ENCODE measurements around the gene ATAD3B. TPM values are rescaled to one million over a fixed set of nuclear protein-coding genes. Genes with fewer than 3 reads are reported as not detected.
"Not testable (repeated sequence)": the region's sequence is repeated elsewhere in the genome, so short reads cannot be mapped to it uniquely, and the experiment has no call there.

Gene ATAD3B
- total and polyA plus RNA-seq, 2 of the 4 experiments (the other 2 are of a cell fraction), result 13.8 to 29.0 TPM

GRCh38 chr1:1491601-1492000 lies 20.0 kb downstream of the ATAD3B start:
- ATAC-seq (ENCODE audit: low read depth) (no peak), DNase-seq (no peak)
- CTCF ChIA-PET, result no interaction called here
- Histone ChIP-seq H4K91ac (ENCODE audit: insufficient read depth, low read depth, low read length) (no peak overlapping the region), H2AFZ (replicated peaks; ENCODE audit: low read length, poor library complexity) (no peak overlapping the region), H3K18ac (ENCODE audit: low read depth, low read length) (no peak overlapping the region), H2BK20ac (ENCODE audit: low read depth, low read length) (no peak overlapping the region), H3K36me3 (ENCODE audit: control insufficient read depth, insufficient read depth, low read length) (peaks cover 64% of the 10 kb centered on the region), H3K27ac (ENCODE audit: insufficient read depth, low read length) (no peak overlapping the region), H4K8ac (ENCODE audit: low read depth in 2 of 2, low read length in 2 of 2) (no peak overlapping the region), H3K9ac (ENCODE audit: low read depth, low read length) (no peak overlapping the region), H3K4ac (ENCODE audit: low read depth, low read length) (no peak overlapping the region), H3K4me2 (ENCODE audit: low read depth, low read length) (no peak overlapping the region), H3K4me3 (ENCODE audit: insufficient read depth, low read depth, low read length) (no peak overlapping the region), H2AK5ac (ENCODE audit: low read depth, low read length) (no peak overlapping the region), H3K9me3 (ENCODE audit: control insufficient read depth, insufficient read depth, low read length) (no peaks in the 10 kb centered on the region; the same call in none of the 2 replicates), H3K4me1 (ENCODE audit: control insufficient read depth, insufficient read depth, low read length) (no peaks in the 10 kb centered on the region), H2AK9ac (replicated peaks; ENCODE audit: low read depth, low read length, poor library complexity) (no peak overlapping the region), H3K9me1 (ENCODE audit: insufficient read depth, low read length) (no peaks in the 10 kb centered on the region), H4K20me1 (ENCODE audit: insufficient read depth, low read length) (no peaks in the 10 kb centered on the region), H2BK5ac (ENCODE audit: low read depth, low read length, poor library complexity, severe bottlenecking) (no peak overlapping the region), H3K79me1 (ENCODE audit: low read depth in 1 of 2, low read length in 2 of 2) (peaks cover 3 to 4% of the 10 kb centered on the region in 2 experiments; a peak in 2 of 4 replicates), H3K23ac (ENCODE audit: low read depth, low read length) (no peak overlapping the region), H2BK120ac (ENCODE audit: low read depth, low read length) (no peak overlapping the region), H4K5ac (ENCODE audit: low read depth, low read length) (no peak overlapping the region), H3K56ac (ENCODE audit: extremely low read depth, insufficient read depth, low read length) (no peak overlapping the region), H3K27me3 (ENCODE audit: control insufficient read depth, insufficient read depth, low read length) (no peaks in the 10 kb centered on the region), H3K14ac (replicated peaks; ENCODE audit: low read depth, low read length) (no peak overlapping the region), H2BK15ac (ENCODE audit: low read depth, low read length) (no peak overlapping the region)
- no peak for TF ChIP-seq NFE2L2 (IDR thresholded peaks at IDR 0.05; ENCODE audit: low read depth, low read length)
- no peak for TF ChIP-seq CTCF (conservative IDR thresholded peaks at IDR 0.05; ENCODE audit: low read depth, low read length)
- TF ChIP-seq BHLHE40 (IDR thresholded peaks at IDR 0.05; ENCODE audit: low read depth, low read length), result no peak
- no peak for TF ChIP-seq POLR2A (IDR thresholded peaks at IDR 0.05; ENCODE audit: low read depth, low read length)
- no peak for TF ChIP-seq FOS (IDR thresholded peaks at IDR 0.05; ENCODE audit: low read depth, low read length)
- no peak for TF ChIP-seq USF2 (IDR thresholded peaks at IDR 0.05; ENCODE audit: low read depth, low read length)
- 100% methylated on average over 4 of the region's 10 CpGs; no CpG with 5 or more reads in 1 of the 2 experiments for WGBS, 2 experiments (ENCODE audit: extremely low coverage in 2 of 2, insufficient read length in 1 of 2)
- dilution Hi-C loops (cut with HindIII; ENCODE audit: low sequenced_read_pairs, unreplicated experiment), result no loop called here
- in situ Hi-C loops (cut with MboI; ENCODE audit: low sequenced_read_pairs), result no loop called here
- no TSS peak for BruUV-seq (replicated peaks)
- POLR2A ChIA-PET (ENCODE audit: unreplicated experiment), result no interaction called here
- intact Hi-C loops (cut with micrococcal nuclease), result no loop called here

DNA sequence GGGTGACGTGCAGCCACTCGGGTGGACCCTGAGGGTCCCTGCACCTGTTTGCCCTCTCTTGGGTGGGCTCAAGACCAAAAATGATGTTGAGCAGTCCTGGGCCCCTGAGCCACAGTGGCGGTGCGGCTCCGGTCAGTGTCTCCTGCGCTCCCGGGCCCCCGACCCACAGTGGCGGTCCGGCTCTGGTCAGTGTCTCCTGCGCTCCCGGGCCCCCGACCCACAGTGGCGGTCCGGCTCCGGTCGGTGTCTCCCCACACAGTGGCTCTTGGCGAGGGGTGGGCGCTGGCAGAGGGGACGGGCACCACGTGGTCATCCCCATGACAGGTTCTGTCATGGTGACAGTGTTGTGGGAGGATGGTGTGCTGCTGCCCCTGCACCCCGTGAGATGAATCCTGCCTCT lies 22.7 kb downstream of the ATAD3B start:
- H2AFZ ChIP-seq (replicated peaks; ENCODE audit: low read length, poor library complexity); H4K20me1 ChIP-seq (ENCODE audit: insufficient read depth, low read length); POLR2A ChIA-PET (ENCODE audit: unreplicated experiment); H4K91ac ChIP-seq (ENCODE audit: insufficient read depth, low read depth, low read length); H3K4me2 ChIP-seq (ENCODE audit: low read depth, low read length); H3K56ac ChIP-seq (ENCODE audit: extremely low read depth, insufficient read depth, low read length); H3K4me1 ChIP-seq (ENCODE audit: control insufficient read depth, insufficient read depth, low read length); H3K23ac ChIP-seq (ENCODE audit: low read depth, low read length); H3K27me3 ChIP-seq (ENCODE audit: control insufficient read depth, insufficient read depth, low read length); CTCF ChIA-PET; H3K79me1 ChIP-seq (ENCODE audit: low read depth in 1 of 2, low read length in 2 of 2); DNase-seq; H2AK9ac ChIP-seq (replicated peaks; ENCODE audit: low read depth, low read length, poor library complexity); dilution Hi-C loops (cut with HindIII; ENCODE audit: low sequenced_read_pairs, unreplicated experiment); H2BK5ac ChIP-seq (ENCODE audit: low read depth, low read length, poor library complexity, severe bottlenecking); H4K5ac ChIP-seq (ENCODE audit: low read depth, low read length); H3K9me3 ChIP-seq (ENCODE audit: control insufficient read depth, insufficient read depth, low read length); H3K14ac ChIP-seq (replicated peaks; ENCODE audit: low read depth, low read length); H3K18ac ChIP-seq (ENCODE audit: low read depth, low read length); H2AK5ac ChIP-seq (ENCODE audit: low read depth, low read length); BruUV-seq (replicated peaks); ATAC-seq (ENCODE audit: low read depth); H2BK120ac ChIP-seq (ENCODE audit: low read depth, low read length); H2BK20ac ChIP-seq (ENCODE audit: low read depth, low read length); in situ Hi-C loops (cut with MboI; ENCODE audit: low sequenced_read_pairs); H2BK15ac ChIP-seq (ENCODE audit: low read depth, low read length); H3K9me1 ChIP-seq (ENCODE audit: insufficient read depth, low read length); H3K4me3 ChIP-seq (ENCODE audit: insufficient read depth, low read depth, low read length); H3K27ac ChIP-seq (ENCODE audit: insufficient read depth, low read length); intact Hi-C loops (cut with micrococcal nuclease); H3K9ac ChIP-seq (ENCODE audit: low read depth, low read length); H4K8ac ChIP-seq (ENCODE audit: low read depth in 2 of 2, low read length in 2 of 2); H3K4ac ChIP-seq (ENCODE audit: low read depth, low read length): not testable (repeated sequence)
- peaks cover 48% of the 10 kb centered on the region for H3K36me3 ChIP-seq (ENCODE audit: control insufficient read depth, insufficient read depth, low read length)
- WGBS, 2 experiments (ENCODE audit: extremely low coverage in 2 of 2, insufficient read length in 1 of 2), result 100% methylated on average over 2 of the region's 22 CpGs; no CpG with 5 or more reads in 1 of the 2 experiments
